ENCODE measurements around the gene SF3B2.

- TF ChIP-seq CTCF (IDR thresholded peaks at IDR 0.05; ENCODE audit: extremely low read depth in 1 of 2, insufficient read depth in 1 of 2, low read depth in 1 of 2, low read length in 2 of 2), result no peak
- no peak for TF ChIP-seq EZH2 (IDR thresholded peaks at IDR 0.05; ENCODE audit: borderline replicate concordance, low read depth, low read length, severe bottlenecking)
- no peak for TF ChIP-seq MYC (IDR thresholded peaks at IDR 0.05; ENCODE audit: low read depth, low read length)
Observed at GRCh38 chr11:66052664-66052982, 459 bp downstream of the SF3B2 start.

All from endothelial cell of umbilical vein (primary cell).